PC-9 (cell line): Measurements from ENCODE around the gene WAPL.
"Not testable (repeated sequence)": the region's sequence is repeated elsewhere in the genome, so short reads cannot be mapped to it uniquely, and the experiment has no call there.

Experiments
- EZH2 ChIP-seq: fragments of 200-600 bp; sonication (generic); IDR thresholded peaks from 2 replicates; pipeline ENCODE4 v1.8.0; 2017; ENCODE audit warnings: antibody characterized with exemption, low read depth
- TF ChIP-seq, protein P1 (sequence below): fragments of 200-600 bp; sonication (generic); conservative IDR thresholded peaks from 2 replicates; pipeline ENCODE4 v1.6.1; 2017; ENCODE audit warnings: mixed run types, antibody characterized with exemption, mild to moderate bottlenecking, moderate library complexity

DNA sequence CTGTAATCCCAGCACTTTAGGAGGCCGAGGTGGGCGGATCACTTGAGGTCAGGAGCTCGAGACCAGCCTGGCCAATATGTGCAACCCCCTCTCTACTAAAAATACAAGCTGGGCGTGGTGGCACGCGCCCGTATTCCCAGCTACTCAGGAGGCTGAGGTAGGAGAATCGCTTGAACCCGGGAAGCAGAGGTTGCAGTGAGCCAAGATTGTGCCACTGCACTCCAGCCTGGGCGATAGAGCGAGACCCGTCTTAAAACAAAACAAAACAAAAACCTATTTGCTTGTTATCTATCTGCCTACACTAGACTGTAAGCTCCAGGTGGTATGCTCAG is 132.5 kb downstream of the WAPL start:
- TF ChIP-seq, protein P1, sequence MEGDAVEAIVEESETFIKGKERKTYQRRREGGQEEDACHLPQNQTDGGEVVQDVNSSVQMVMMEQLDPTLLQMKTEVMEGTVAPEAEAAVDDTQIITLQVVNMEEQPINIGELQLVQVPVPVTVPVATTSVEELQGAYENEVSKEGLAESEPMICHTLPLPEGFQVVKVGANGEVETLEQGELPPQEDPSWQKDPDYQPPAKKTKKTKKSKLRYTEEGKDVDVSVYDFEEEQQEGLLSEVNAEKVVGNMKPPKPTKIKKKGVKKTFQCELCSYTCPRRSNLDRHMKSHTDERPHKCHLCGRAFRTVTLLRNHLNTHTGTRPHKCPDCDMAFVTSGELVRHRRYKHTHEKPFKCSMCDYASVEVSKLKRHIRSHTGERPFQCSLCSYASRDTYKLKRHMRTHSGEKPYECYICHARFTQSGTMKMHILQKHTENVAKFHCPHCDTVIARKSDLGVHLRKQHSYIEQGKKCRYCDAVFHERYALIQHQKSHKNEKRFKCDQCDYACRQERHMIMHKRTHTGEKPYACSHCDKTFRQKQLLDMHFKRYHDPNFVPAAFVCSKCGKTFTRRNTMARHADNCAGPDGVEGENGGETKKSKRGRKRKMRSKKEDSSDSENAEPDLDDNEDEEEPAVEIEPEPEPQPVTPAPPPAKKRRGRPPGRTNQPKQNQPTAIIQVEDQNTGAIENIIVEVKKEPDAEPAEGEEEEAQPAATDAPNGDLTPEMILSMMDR = not testable (repeated sequence)
- TF ChIP-seq EZH2 = not testable (repeated sequence)
